Lower leg skin (tissue), 4 donors: ENCODE measurements around the gene GSTM4. TPM values are rescaled to one million over a fixed set of nuclear protein-coding genes. Genes with fewer than 3 reads are reported as not detected.

Experiments
- DNase-seq, 2 donors: peaks; one replicate each; pipeline ENCODE4 v3.0.0-alpha.2; 2019; ENCODE audit warnings: low spot score in 2 of 2
- H3K4me3 ChIP-seq: fragments of 200-600 bp; sonication (generic); 2 replicates; pipeline ENCODE4 v1.5.1; 2017; ENCODE audit warnings: mild to moderate bottlenecking, low read depth; ENCODE audit not compliant: poor library complexity, severe bottlenecking
- CTCF ChIP-seq, 3 donors: fragments of 450-650 bp; IDR thresholded peaks; one replicate each; pipeline ENCODE4 v1.5.1; 2016; ENCODE audit warnings: antibody characterized with exemption in 3 of 3, mild to moderate bottlenecking in 3 of 3, moderate library complexity in 2 of 3
- POLR2A ChIP-seq, 2 donors: fragments of 450-650 bp; IDR thresholded peaks; one replicate each; pipeline ENCODE4 v1.6.1; 2016 to 2017; ENCODE audit warnings: antibody characterized with exemption in 2 of 2, mild to moderate bottlenecking in 1 of 2, moderate library complexity in 1 of 2
- WGBS, 2 donors: methylation state at CpG; one replicate each; pipeline ENCODE4 v1.1.5; 2018; 5-methylcytosine and 5-hydroxymethylcytosine counted together
- intact Hi-C: fragments of 100-400 bp; cut with DNase I; formaldehyde crosslinking; loops from one replicate; pipeline ENCODE4 v1.15.0; 2023; ENCODE audit warnings: low total_unique reads
- total RNA-seq, 4 donors: library from RNA; depleted of rRNA; stranded (reverse); fragments of >200 nt; gene quantifications; one replicate each; pipeline ENCODE4 v1.1.0, GENCODE V29; 2016

GSTM4 gene
- total RNA-seq, 4 donors from 2014 or later: 13.4 to 23.3 (median 19.1) TPM

- 59 to 60% methylated on average over 11 of the region's 11 CpGs for WGBS, 2 donors
- no peak overlapping the region for H3K4me3 ChIP-seq
- TF ChIP-seq CTCF (IDR thresholded peaks at IDR 0.05) (no peak), POLR2A (IDR thresholded peaks at IDR 0.05) (no peak)
- intact Hi-C loops: loop anchor here (10.0 kb wide), 1 partner anchor 79 kb away; the partner anchor contains the start of gene GNAI3
- DNase-seq: peak; percentile 12 to 83
Observed at GRCh38 chr1:109623601-109624161, 32.2 kb upstream of the GSTM4 start.

GRCh38 chr1:109624201-109625010 lies 31.5 kb upstream of the GSTM4 start:
- no peak overlapping the region for H3K4me3 ChIP-seq
- 67 to 76% methylated on average over 13 to 17 of the region's 17 CpGs for WGBS, 2 donors
- intact Hi-C loops: loop anchor here (10.0 kb wide), 1 partner anchor 80 kb away; the partner anchor contains the start of gene GNAI3
- DNase-seq: peak; percentile 13 to 83
- TF ChIP-seq POLR2A (IDR thresholded peaks at IDR 0.05) (no peak), CTCF (IDR thresholded peaks at IDR 0.05) (no peak)

GRCh38 chr1:109625176-109625575 lies 30.7 kb upstream of the GSTM4 start:
- peak in 1 of 2 donors; percentile 75 for DNase-seq
- WGBS, 2 donors: 83 to 85% methylated on average over 16 of the region's 16 CpGs
- TF ChIP-seq CTCF (IDR thresholded peaks at IDR 0.05): no peak
- TF ChIP-seq POLR2A (IDR thresholded peaks at IDR 0.05): no peak
- no peak overlapping the region for H3K4me3 ChIP-seq
- intact Hi-C loops: loop anchor here (10.0 kb wide), 1 partner anchor 80 kb away; the partner anchor contains the start of gene GNAI3

GRCh38 chr1:109625601-109626560 lies 30.0 kb upstream of the GSTM4 start:
- no peak overlapping the region for H3K4me3 ChIP-seq
- WGBS, 2 donors: 86 to 90% methylated on average over 32 of the region's 32 CpGs
- DNase-seq: peak; percentile 11 to 76
- TF ChIP-seq CTCF (IDR thresholded peaks at IDR 0.05) (no peak), POLR2A (IDR thresholded peaks at IDR 0.05) (no peak)
- intact Hi-C loops: loop anchor here (10.0 kb wide), 1 partner anchor 81 kb away; the partner anchor contains the start of gene GNAI3

- no peak for TF ChIP-seq POLR2A (IDR thresholded peaks at IDR 0.05)
- TF ChIP-seq CTCF (IDR thresholded peaks at IDR 0.05): no peak
- DNase-seq: peak; percentile 4 to 83
- no peak overlapping the region for H3K4me3 ChIP-seq
- intact Hi-C loops: loop anchor here (10.0 kb wide), 1 partner anchor 82 kb away; the partner anchor contains the start of gene GNAI3
- WGBS, 2 donors: 89 to 94% methylated on average over 21 of the region's 21 CpGs
Observed at GRCh38 chr1:109626682-109627408, 29.1 kb upstream of the GSTM4 start.
